Testis (tissue), 2 donors: ENCODE results near the gene PHOSPHO1.

ENCODE experiments used
- CTCF ChIP-seq, 3 experiments: fragments of 450-650 bp in 2 of 3; fragments of 200-600 bp in 1 of 3; sonication (generic) in 1 of 3; IDR thresholded peaks; one replicate each; pipeline ENCODE4 v1.5.1; 2016 to 2019; ENCODE audit warnings: antibody characterized with exemption in 3 of 3, mild to moderate bottlenecking in 2 of 3, moderate library complexity in 1 of 3
- POLR2A ChIP-seq: fragments of 450-650 bp; IDR thresholded peaks from one replicate; pipeline ENCODE4 v1.6.1; 2017; ENCODE audit warnings: antibody characterized with exemption, mild to moderate bottlenecking, moderate library complexity

- TF ChIP-seq CTCF (IDR thresholded peaks at IDR 0.05), result no peak
- TF ChIP-seq POLR2A, result no peak
Measured at GRCh38 chr17:49183341-49183740, 47.2 kb downstream of the PHOSPHO1 start.
